Measurements from ENCODE around the gene CACNA1C. TPM values are rescaled to one million over a fixed set of nuclear protein-coding genes. Genes with fewer than 3 reads are reported as not detected.

Gene CACNA1C
- total RNA-seq, 2 donors from 2014 or later, result 0.86 to 6.3 TPM

- Mint-ChIP-seq H3K4me3 (no peak overlapping the region), H3K4me1 (peaks cover 10% of the 10 kb centered on the region), H3K27ac (no peak overlapping the region), H3K27me3 (ENCODE audit: insufficient read depth) (peaks cover 12% of the 10 kb centered on the region), H3K36me3 (ENCODE audit: low read depth) (no peaks in the 10 kb centered on the region), H3K9me3 (no peaks in the 10 kb centered on the region)
- H3K27me3 ChIP-seq (ENCODE audit: control insufficient read depth, insufficient read depth, low read length, poor library complexity, severe bottlenecking), result no peaks in the 10 kb centered on the region
- no peak overlapping the region for H3K27ac ChIP-seq (ENCODE audit: low read depth, low read length)
- no peak overlapping the region for H3K9ac ChIP-seq (ENCODE audit: extremely low read depth, low read length, poor library complexity, severe bottlenecking)
- no peaks in the 10 kb centered on the region for H3K36me3 ChIP-seq (ENCODE audit: control insufficient read depth, insufficient read depth, low read length)
- no peak for TF ChIP-seq CTCF (conservative IDR thresholded peaks at IDR 0.05)
- 87 to 98% methylated on average over 6 to 8 of the region's 8 CpGs for WGBS, 2 experiments (ENCODE audit: insufficient coverage in 1 of 2, insufficient read length in 1 of 2)
- no peaks in the 10 kb centered on the region for H3K9me3 ChIP-seq (ENCODE audit: control insufficient read depth, low read length)
- H3K4me1 ChIP-seq (ENCODE audit: control insufficient read depth, insufficient read depth, low read length), result no peaks in the 10 kb centered on the region
- DNase-seq, result no peak
- no peak overlapping the region for H3K4me3 ChIP-seq (ENCODE audit: low read length)
Observed at GRCh38 chr12:2605301-2605700, 552.5 kb downstream of the CACNA1C start.

- H3K36me3 Mint-ChIP-seq (ENCODE audit: low read depth), result no peaks in the 10 kb centered on the region
- H3K27me3 Mint-ChIP-seq (ENCODE audit: insufficient read depth), result peaks cover 17% of the 10 kb centered on the region
- Histone ChIP-seq H3K9me3 (ENCODE audit: control insufficient read depth, low read length) (no peaks in the 10 kb centered on the region), H3K27ac (ENCODE audit: low read depth, low read length) (no peak overlapping the region), H3K4me1 (ENCODE audit: control insufficient read depth, insufficient read depth, low read length) (no peaks in the 10 kb centered on the region), H3K36me3 (ENCODE audit: control insufficient read depth, insufficient read depth, low read length) (no peaks in the 10 kb centered on the region), H3K27me3 (ENCODE audit: control insufficient read depth, insufficient read depth, low read length, poor library complexity, severe bottlenecking) (no peaks in the 10 kb centered on the region), H3K9ac (ENCODE audit: extremely low read depth, low read length, poor library complexity, severe bottlenecking) (no peak overlapping the region), H3K4me3 (ENCODE audit: low read length) (no peak overlapping the region)
- peaks cover 7% of the 10 kb centered on the region for H3K4me1 Mint-ChIP-seq
- no peak overlapping the region for H3K27ac Mint-ChIP-seq
- DNase-seq, result no peak
- no peak overlapping the region for H3K4me3 Mint-ChIP-seq
- TF ChIP-seq CTCF (conservative IDR thresholded peaks at IDR 0.05), result no peak
- 88 to 93% methylated on average over 16 to 17 of the region's 17 CpGs for WGBS, 2 experiments (ENCODE audit: insufficient coverage in 1 of 2, insufficient read length in 1 of 2)
- H3K9me3 Mint-ChIP-seq, result no peaks in the 10 kb centered on the region
Observed at GRCh38 chr12:2606186-2606910, 553.6 kb downstream of the CACNA1C start.

GRCh38 chr12:2607881-2608607 lies 555.3 kb downstream of the CACNA1C start:
- H3K27me3 ChIP-seq (ENCODE audit: control insufficient read depth, insufficient read depth, low read length, poor library complexity, severe bottlenecking), result no peaks in the 10 kb centered on the region
- DNase-seq, result no peak
- no peak overlapping the region for H3K4me3 ChIP-seq (ENCODE audit: low read length)
- Mint-ChIP-seq H3K4me1 (peaks cover 8% of the 10 kb centered on the region), H3K27ac (no peak overlapping the region), H3K9me3 (no peaks in the 10 kb centered on the region), H3K27me3 (ENCODE audit: insufficient read depth) (peaks cover 17% of the 10 kb centered on the region), H3K4me3 (no peak overlapping the region), H3K36me3 (ENCODE audit: low read depth) (no peaks in the 10 kb centered on the region)
- no peaks in the 10 kb centered on the region for H3K36me3 ChIP-seq (ENCODE audit: control insufficient read depth, insufficient read depth, low read length)
- no peak for TF ChIP-seq CTCF (conservative IDR thresholded peaks at IDR 0.05)
- no peak overlapping the region for H3K9ac ChIP-seq (ENCODE audit: extremely low read depth, low read length, poor library complexity, severe bottlenecking)
- H3K4me1 ChIP-seq (ENCODE audit: control insufficient read depth, insufficient read depth, low read length), result no peaks in the 10 kb centered on the region
- WGBS, 2 experiments (ENCODE audit: insufficient coverage in 1 of 2, insufficient read length in 1 of 2), result 80 to 92% methylated on average over 4 to 10 of the region's 10 CpGs
- no peaks in the 10 kb centered on the region for H3K9me3 ChIP-seq (ENCODE audit: control insufficient read depth, low read length)
- no peak overlapping the region for H3K27ac ChIP-seq (ENCODE audit: low read depth, low read length)

Data from endodermal cell (in vitro differentiated cells).